Activated CD4-positive, alpha-beta T cell treated with anti-CD3 and anti-CD28 coated beads for 24 hours (primary cell): ENCODE results near the gene SCNN1A.

Experiments
- DNase-seq, 2 donors: peaks; one replicate each; pipeline ENCODE4 v3.0.0-alpha.2; 2020; ENCODE audit warnings: low read depth in 2 of 2

SCNN1A gene

DNA sequence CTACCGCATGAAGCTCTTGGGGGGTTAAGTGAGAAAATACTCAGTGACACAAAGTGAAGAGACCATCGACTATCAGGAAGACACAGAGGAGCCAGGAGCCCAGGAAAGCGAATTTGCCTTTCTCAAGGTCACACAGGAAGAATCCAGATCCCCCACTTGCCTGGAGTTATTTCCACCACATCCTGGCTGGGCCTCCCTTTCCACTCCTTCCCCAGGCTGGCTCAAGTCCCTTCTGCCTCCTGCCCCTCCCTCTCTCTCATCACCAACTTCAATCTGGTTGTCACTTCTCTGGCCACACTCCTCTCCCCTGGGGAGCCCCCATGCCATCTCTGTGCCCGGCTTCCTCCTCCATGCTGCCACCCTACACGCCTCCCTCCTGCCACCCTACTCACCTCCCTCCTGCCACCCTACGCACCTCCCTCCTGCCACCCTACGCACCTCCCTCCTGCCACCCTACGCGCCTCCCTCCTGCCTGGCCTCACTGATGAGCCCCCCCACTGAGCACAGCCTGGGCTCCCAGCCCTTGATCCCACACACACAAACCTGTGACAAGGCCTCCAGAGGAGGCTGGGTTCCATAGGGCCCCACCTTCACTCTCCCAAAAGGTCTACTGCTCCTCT, 6.3 kb downstream of the SCNN1A start:
- no peak for DNase-seq

DNA sequence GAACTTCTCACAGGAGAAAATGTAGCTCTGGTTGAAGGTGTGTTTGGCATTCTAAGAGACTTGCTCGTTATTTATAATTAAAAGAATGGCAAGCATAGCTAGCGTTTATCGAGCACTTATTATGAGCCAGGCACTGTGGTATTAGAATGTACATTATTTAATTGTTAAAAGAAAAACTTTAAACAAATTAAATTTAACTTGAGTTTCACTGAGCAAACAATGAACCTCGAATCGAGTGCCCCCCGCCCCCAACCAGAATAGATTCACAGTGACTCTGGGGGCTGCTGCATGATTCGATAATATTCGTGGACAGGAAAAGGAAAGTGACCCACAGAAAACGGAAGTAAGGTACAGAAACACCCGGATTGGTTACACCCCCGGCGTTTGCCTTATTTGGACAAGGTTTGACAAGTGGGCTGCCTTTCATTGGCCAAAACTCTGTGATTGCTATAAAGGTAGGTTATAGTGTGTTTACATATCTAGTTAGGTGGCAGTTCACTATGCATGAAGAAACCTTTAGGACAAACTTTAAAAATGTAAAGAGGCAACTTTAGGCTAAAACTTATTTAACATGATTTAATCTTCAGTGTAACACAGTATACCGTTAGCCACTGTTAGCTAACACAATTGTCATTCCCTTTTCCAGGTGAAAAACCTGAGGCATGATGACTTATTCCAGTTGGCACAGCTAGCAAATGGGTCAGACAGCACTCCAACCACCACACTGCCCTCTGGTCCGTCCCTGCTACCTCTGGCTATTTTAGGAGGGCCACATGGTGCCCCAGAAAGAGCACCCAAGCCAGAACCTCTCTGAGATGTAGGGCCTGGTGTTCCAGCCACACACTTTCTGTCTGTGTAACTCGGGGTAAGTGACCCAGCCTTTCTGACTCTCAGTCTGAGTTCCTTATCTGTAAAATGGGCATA, 7.1 kb downstream of the SCNN1A start:
- DNase-seq = no peak

DNA sequence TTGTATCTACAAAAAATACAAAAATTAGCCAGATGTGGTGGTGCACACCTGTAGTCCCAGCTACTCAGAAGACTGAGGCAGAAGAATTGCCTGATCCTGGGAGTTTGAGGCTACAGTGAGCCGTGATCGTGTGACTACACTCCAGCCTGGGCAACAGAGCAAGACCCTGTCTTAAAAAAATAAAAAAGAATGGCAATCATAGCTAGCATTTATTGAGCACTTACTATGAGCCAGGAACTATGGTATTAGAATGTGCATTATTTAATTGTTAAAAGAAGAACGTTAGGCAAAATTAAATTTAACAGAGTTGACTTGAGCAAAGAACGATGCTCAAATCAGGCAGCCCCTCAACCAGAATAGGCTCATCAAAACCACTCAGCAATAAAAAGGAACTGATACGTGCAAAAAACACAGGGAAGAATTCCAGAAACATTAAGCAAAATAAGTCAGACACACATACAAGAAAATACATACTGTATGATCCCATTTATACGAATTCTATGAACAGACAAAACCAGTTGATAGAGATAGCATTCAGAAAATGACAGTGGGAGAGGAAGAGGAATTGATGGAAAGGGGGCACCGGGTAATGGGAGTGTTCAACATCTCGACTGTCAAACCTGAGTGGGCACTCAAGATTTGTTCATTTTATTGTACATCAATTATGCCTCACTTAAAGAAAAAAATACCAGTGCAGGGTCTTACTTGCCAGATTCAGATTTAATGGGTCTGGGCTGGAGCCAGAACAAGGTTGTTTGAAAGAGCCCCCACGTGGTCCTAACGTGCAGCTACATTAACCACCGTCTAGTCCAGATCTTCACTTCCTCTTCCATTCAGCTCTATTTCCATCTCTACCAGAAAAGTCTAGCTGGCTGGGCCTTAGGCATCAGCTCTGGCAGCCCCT, 8.0 kb downstream of the SCNN1A start:
- DNase-seq = no peak

DNA sequence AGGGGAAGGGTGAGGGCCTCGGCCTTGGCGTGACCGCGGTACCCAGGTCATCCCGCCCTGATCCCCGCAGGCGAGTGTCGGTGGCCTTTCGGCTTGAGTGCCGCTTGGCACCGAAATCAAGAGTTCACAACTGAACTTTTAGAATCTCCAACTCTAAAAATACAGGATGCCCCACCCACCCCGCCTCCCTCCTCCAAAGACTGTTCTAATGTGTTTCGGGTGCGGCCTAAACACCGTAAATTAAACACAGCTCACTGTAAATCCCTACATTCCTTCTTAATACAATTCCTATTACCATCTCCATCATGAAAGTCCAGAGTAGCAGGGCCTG, 11.4 kb downstream of the SCNN1A start:
- DNase-seq = no peak

DNA sequence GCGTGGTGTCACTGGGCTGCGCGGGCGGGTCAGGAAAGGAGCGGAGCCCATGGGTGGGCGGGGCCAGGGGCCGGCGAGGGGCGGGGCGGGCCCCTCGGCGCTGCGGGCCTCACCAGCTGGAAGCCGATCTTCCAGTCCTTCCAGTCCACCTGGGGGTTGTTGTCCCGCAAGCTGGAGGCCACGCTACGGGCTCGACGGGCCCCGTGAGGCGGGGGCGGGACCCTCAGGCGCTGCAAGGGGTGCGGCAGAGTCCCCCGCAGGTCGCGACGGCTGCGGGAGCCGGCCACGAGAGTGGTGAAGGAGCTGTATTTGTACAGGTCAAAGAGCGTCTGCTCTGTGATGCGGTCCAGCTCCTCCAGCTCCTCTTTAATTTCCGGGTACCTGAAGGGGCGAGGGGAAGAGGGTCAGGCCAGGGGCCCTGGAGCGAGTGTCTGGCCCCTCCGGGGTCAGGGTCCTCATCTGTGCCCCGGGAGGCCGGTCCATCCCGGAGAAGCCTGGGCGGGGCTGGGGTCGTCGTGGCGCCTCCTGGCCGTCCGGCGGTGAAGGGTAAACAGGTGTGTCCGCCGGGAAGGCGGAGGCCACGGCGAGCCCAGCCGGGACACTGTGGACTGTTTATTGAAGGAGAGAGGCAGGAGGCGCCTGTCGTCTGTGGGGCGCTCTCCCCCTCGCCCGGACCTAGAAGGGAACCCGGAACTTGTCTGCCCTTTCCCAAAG, 11.9 kb downstream of the SCNN1A start:
- DNase-seq = peak; percentile 49 to 60

DNA sequence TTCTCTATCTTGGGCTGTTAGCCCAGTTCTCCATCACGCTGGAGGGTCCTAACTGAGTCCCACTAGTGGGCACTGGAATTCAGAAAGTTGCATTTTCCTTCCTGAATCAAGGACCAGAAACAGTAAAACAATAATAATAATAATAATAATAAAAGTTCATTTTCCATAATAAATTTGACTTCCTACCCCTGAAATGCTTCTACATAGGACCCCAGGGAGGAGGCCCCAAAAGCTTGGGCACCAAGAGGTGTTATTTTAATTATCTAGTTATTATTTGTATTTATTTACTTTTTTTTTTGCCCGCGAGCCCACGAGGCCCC, 12.4 kb downstream of the SCNN1A start:
- DNase-seq = no peak

DNA sequence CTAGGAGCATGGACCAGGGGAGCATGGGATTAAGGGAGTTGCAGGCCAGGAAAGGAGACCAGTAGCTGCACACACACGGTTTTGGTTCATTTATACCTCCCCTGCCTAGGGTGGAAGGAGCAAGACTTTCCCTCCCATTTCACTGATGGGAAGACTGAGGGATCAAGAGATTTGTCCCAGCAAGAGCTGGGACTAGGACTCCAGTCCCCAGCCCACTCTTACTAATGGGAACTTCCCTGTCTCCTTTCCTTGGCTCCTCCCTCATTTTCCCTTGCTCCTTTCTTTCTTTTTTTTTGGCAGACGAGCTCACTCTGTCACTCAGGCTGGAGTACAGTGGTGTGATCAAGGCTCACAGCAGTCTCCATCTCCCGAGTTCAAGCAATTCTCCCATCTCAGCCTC, 13.0 kb downstream of the SCNN1A start:
- DNase-seq = no peak

DNA sequence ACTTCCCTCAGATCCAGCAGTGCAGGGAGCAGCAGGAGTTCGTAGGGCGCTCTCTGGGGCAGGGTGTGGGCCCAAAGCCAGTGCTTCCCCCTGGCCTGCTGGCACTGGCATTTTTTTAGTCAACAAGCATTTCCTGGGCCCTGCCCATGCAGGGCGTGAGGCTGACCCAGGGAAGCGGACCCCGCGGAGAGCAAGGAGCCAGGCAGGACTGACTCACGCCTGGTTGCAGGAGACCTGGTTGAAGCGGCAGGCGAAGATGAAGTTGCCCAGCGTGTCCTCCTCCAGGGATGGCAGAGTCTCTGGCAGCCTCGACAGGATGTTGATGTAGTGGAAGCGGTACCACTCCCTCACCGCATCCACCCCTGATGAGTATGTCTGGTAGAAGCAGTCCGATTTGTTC, 13.5 kb downstream of the SCNN1A start:
- no peak for DNase-seq

DNA sequence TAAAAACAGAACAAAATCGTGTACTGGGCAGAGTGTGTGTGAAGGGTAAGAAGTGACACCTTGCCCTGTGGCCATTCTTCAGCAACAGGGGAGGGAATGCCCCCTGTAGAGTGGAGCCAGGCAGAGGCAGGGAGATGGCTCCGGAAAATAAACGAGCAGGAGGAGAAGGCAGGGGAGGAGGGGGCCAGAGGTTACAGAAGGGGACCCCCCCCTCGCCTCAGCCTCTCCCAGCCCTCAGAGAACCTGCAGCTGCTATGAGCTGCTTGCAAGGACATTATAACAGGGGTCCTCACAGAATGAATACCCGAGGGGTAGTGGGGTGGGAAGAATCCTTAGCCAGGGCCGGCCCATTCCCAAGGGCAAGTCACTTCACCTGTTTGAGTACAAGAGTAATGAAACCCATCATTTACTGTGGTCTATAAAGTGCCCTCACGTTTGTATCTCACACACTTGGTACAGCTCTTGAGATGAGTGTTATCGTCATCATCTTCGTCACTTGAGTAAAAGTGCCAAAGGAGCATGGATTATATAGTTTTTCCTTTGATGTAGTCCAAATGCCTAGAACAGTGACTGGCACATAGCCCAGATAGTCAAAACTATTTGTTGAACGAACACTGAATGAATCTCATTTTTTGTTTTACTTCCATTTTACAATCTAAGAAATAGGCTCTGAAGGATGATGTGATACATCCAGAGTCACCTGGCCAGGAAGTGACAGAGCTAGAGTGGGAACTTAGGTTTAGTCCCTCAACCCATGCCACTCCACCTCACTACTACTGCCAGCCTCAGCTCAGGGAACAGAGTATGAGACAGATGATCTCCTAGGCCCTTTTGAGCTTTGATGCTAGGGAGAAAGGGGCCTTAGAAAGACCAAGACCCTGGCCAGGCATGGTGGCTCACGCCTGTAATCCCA, 14.5 kb downstream of the SCNN1A start:
- DNase-seq = no peak

DNA sequence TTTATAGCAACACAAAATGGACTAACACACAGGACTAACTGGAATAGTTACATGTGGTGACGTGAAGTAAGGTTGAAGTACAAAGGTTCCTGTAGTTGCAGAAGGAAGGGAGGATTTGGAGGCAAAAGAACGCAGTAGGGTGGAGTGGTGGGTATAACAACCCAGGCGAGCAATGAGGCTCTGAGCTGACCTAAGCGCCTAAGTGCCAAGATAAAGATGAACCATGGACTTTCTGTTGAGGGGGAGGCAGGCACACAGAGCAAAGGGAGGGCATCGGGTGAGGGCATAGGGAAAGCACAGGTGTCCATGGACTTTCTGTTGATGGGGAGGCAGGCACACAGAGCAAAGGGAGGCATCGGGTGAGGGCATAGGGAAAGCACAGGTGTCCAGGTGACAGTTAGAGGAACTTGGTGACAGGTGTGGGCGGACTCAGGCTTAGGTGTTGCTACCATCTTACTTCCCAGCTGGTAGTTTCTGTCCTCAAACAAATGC, 15.2 kb downstream of the SCNN1A start:
- no peak for DNase-seq

DNA sequence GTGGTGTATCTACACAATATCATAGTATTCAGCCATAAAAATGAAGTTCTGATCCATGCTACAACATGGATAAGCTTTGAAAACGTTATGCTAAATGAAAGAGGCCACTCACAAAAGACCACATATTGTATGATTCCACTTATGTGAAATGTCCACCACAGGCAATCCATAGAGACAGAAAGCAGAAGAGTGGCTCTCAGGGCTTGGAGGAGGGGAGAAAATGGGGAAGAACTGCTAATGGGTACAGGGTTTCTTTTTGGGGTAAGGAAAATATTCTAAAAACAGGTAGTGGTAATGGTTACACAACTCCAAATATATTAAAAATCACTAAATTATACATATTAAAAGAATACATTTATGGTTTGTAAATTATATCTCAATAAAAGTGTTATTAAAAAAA, 16.5 kb downstream of the SCNN1A start:
- no peak for DNase-seq

DNA sequence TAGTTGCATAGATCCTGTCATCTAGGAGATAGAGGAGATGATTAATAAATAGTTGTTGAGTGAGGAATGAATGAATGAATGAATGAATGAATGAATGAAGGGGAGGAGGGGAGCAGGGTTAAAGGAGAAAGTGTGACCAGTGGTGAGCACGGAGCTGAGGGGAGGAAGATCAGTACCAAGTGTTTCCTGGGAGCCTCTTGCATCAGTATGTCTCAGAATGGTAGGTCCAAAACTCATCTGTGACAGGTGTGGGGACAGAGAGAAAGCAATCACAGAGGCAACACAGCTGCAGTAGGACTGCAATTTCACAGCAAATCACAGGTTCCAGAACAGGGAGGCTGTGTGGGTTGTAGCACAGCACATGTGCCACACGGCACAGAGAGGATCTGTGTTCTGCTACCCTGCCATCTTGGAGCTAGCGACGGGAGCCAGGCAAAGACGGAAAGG, 19.0 kb downstream of the SCNN1A start:
- no peak for DNase-seq

DNA sequence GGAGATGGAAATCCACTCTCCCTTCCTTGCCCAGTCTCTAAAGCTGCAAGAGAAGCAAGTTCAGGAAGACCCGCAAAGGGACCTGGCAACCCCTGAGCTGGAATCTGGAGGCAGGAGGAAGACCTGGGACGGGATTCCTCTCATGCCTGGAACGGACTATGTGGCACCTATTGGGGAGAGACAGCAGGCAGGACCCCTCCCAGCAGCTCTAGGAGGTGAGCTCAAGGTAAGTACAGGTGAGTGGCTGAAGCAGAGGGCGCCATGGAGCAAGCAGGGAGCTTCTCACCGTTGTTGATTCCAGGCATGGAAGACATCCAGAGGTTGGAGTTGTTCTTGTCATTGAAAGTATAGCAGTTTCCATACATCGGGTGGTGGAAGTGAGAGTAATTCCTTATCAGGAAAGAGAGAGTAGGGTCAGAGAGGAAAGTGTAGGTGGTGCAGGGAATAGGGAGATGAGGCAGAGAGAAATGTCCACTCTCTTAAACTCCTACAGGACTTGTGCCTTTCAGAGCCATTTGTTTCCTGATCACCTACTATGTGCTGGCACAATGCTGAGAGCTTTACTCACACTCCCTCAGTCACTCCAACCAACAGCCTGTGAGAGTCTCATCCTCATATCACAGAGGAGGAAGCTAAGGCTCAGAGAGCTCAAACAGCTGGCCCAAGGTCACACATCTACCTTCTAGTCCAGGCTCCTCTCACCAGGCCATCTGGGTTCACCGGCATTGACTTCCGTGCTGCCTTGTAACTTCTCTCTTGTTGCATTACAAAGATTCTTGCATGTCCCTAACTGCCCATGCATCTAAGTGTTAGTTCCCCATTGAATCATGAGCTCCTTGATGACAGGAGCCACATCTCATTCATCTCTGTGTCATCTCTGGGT, 19.6 kb downstream of the SCNN1A start:
- no peak for DNase-seq

DNA sequence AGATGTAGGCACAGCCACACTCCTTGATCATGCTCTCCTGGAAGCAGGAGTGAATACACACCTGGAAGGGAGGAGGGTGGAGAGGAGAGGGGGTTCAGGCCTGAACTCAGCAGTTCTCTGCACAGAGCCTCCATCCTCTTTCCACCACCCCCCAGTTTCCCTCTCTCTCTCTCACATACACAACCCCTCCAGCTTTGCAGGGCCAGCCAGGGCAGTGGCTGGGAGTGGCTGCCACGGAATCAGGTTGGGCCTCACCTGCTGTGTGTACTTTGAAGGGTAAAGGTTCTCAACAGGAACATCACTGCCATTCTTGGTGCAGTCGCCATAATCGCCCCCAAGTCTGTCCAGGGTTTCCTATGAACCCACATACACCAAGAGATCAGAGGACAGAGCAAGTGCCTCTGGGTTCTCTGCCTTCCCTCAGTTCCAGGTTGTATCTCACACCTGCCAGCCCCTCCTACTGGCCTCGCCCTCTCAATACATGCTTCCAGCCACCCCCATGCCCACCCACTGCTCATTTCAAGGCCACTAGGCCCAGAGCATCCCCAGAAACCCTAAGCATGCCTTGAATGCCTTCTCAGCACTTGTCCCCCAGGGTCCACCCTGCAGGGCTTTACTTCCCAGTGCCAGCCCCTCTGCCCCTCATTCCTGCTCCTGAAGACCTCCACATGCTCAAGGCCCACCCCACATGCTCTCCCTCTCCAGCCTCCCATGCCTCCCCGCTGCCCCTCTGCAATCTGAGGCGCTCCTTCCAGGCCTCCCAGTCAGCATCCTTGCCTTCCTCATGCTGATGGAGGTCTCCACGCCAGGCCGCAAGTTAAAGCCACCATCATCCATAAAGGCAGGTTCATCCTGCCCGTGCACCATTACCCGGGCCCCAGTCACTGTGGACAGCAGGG, 20.6 kb downstream of the SCNN1A start:
- no peak for DNase-seq

DNA sequence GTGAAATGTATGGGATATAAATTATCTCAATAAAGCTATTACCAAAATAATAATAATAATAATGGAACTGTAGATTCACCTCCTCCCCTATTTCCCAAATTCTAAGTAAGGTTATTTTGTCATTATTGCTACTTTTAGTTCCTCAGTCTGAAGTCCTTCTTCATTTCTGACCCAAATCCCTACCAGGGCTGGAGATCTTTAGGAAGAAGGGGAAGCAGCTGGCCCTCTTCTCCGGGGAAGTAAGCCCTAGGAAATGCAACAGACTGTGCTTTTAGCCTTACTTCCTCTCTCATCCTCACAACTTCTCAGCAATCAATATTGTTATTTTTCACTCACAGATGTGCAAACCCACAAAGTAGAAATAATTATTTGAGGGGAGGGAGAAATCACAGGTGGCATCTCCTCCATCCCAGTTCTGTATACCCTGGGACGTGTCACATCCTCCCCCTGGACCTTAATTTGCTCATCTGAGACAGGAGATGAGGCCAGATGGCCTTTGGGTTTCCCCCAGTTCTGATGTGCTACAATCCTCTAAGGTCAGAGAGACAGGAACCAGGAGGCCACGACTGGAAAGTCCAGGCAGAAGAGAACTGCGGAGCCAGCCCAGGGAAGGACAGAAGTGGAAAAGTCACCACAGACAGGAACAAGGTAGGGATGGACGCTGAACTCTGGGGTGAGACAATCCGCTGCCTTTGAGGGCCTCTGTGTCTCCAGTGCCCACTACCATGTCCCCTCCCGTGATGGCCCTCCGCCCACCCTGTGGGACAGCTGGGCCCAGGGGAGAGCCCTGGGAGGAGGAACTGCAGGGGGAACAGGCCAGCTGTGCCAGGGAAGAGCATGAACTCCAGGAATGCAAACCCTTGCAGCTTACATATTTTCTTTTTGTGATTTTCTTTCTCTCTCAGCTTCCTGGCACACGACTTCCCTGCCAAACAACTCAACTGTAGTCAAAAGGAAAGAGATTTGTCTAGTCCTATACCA, 22.9 kb downstream of the SCNN1A start:
- DNase-seq = no peak

DNA sequence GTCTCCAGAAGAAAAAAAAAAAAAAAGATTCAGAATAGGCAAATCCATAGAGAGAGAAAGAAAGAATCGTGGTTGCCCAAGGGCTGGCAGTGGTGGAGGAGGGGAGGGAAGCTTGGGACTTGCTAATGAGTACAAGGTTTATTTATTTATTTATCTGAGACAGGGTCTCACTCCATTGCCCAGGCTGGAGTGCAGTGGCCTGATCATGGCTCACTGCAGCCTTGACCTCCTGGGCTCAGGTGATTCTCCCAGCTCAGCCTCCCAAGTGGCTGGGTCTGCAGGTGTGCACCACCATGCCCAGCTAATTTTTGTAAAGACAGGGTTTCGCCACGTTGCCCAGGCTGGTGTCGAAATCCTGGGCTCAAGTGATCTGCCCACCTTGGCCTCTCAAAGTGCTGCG, 23.7 kb downstream of the SCNN1A start:
- no peak for DNase-seq
